HG02970 (cell line): ENCODE data around the gene ZBTB7A.

Source experiments
- ATAC-seq: cut with Tn5 transposase; IDR thresholded peaks from one replicate; pipeline ENCODE4 v1.9.1; 2021; ENCODE audit warnings: mild to moderate bottlenecking, moderate library complexity, moderate number of reproducible peaks; ENCODE audit not compliant: unreplicated experiment, low FRiP score

The ZBTB7A gene

DNA sequence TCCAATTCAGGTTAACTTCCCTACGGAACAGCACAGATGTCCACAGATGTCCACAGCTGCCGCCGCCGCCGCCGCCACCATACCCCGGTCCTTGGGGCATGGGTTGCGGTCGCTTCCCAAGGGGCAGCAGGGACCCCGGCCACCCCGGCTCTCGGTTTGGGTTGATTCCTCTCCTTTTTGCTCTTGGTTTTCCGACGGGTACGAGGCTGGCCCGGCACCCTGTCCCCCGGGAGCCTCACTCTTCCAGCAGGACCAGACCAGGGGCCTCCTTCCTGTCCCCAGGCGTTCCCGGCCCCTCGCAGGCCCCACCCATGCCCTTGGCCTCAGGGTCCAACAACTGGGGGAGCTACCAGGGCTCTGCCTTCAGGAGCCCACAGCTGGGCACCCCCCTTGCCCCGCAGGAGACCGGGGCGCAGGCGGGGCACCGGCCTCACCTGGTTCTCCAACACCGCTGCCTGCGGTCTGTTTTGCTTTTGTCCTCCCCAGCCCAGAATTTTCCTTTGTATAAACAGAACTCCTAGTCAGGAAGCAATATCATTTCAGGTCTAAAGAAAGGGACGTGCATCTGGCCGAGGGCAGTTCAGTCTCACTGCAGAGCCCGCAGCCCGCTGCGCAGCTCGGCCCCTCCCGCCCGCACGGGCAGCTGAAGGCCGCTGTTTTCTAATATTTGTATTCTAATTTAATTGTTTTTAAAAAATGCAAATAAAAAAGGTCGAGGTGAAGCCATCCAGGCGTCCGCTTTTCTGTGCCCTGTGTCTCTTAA is 27.9 kb downstream of the ZBTB7A start:
- ATAC-seq = no peak

GRCh38 chr19:4038057-4038456 is 28.6 kb downstream of the ZBTB7A start:
- ATAC-seq = no peak

DNA sequence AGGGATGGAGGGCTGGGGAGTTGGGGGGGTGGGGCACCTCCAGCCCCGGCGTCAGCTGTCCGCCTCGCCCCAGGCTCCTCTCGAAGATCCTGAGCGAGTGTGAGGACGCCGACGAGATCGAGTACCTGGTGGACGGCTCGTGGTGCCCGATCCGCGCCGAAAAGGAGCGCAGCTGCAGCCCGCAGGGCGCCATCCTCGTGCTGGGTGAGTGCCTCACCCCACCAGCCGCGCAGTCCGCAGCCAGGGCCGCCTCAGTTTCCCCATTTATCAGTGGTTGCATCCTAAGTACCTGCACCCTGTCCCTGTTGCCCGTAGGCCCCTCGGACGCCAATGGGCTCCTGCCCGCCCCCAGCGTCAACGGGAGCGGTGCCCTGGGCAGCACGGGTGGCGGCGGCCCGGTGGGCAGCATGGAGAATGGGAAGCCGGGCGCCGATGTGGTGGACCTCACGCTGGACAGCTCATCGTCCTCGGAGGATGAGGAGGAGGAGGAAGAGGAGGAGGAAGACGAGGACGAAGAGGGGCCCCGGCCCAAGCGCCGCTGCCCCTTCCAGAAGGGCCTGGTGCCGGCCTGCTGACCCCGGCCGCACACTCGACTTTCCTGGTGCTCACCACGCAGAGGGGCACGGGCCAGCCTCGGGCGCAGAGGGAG is 29.3 kb downstream of the ZBTB7A start:
- ATAC-seq = no peak

GRCh38 chr19:4036576-4037300 is 30.0 kb downstream of the ZBTB7A start:
- no peak for ATAC-seq

DNA sequence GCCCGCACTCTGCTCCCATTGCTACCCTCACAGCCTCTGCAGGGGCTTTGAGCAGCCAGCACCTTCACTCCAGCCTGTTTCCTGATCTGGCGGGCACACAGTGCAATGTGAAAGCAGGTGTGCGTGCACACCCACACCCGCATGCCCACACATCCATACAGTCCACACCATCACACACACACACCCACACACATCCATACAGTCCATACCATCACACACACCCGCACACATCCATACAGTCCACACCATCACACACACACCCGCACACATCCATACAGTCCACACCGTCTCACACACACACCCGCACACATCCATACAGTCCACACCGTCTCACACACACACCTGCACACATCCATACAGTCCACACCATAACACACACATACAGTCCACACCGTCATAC is 31.1 kb downstream of the ZBTB7A start:
- ATAC-seq = no peak

- no peak for ATAC-seq
These were observed 31.6 kb downstream of the ZBTB7A start for GRCh38 chr19:4035018-4035566.

DNA sequence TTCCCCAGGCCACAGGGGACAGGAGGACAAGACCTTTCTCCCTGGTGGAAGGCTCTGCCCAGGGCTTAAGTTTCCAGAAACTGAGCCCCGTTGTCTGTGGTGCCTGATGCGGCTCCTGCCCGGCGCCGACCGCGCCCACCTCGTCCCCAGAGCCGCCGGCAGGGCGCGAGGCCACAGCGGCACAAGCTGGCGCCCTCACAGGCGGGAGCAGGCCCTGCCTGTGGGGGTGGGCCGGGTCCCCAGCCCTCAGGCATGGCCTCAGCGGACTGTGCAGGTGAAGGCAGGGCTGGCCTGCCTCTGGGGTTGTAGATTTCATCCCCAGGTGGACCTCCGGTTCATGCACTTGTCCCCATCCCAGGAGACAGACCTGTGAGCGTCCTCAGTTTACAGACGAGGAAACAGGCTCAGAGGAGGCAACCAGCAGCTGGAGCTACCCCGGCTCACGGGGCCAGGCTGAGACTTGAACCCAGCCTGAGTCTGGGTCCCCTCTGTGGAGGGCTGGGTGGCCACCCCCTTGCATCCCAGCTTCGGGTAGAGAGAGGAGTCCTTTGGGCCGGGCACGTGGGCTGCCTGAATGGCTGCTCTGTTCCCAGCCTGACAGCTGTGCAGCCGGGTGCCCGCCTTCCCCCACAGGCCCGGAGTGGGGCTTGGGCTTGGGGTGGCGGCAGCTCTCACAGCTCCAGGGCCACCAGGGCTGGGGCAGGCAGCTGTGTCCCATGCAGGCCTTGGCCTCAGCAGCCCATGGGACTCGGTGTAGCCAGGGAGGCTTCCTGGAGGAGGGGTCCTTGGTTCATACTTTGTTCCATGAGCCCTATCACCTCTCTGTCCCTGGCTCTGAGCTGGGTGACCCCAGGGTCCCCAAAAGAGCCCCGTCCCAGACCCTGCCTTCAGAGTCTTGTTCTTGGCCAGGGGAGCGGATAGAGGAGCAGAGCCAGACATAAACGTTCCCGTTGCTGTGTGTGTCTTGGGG is 32.4 kb downstream of the ZBTB7A start:
- ATAC-seq = no peak

- no peak for ATAC-seq
These were observed 33.4 kb downstream of the ZBTB7A start for GRCh38 chr19:4033028-4033956.

DNA sequence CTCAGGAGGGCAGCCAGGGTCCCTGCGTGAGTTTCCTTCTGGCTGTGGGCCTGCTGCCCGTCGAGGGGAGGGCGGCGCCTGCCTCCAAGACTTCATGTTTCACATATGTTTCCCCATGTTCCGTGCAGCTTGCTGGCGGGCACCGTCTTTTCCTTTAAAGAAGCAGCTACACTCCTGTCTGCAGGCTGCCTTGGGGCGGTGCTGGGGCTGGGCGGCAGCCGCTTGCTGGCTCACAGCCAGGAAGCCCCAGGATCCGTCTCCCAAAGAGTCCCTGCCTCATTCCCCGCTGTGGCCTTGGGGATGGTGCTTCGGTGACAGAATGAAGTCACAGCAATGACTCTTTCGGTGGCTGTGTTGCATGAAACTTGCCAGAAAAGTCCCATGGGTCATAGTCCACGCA is 34.3 kb downstream of the ZBTB7A start:
- ATAC-seq = no peak

DNA sequence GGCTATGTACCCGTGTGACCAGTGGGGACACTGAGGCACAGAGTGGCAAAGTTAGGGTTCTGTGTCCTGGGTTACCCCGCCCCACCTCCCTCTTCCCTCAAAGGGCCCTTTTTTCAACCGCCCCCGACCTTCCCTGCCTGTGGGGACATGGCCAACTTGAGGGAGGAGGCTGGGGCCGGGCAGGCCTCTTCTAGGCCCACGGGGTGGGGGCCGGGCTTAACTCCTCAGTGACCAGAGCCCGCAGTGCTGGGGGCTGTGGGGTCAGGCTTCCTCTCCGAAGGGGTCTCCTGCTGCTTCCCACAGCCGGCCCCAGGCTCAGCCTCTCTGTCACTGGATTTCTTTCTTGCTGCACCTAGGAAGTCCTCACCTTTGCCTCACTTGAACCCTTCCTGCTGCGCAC is 35.3 kb downstream of the ZBTB7A start:
- no peak for ATAC-seq

GRCh38 chr19:4030981-4031380 is 35.7 kb downstream of the ZBTB7A start:
- ATAC-seq = no peak

DNA sequence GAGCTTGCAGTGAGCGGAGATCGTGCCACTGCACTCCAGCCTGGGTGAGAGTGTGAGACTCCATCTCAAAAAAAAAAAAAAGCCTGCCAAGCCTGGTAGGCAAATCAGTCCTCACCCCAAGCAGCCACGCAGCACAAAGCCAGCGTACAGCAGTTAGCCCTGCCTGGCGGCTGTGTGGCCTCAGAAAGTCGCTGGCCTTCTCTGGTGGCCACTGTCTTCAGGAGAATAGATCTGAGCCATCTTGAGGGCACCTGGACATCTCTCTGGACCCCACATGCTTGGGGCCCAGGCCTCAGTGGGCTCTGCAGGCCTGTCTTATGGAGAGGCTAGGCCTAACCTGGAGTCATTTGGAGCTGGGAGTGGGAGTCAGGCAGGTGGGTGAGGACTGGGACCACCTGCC is 36.1 kb downstream of the ZBTB7A start:
- no peak for ATAC-seq

- ATAC-seq = no peak
These were observed 37.5 kb downstream of the ZBTB7A start for GRCh38 chr19:4029247-4029614.

DNA sequence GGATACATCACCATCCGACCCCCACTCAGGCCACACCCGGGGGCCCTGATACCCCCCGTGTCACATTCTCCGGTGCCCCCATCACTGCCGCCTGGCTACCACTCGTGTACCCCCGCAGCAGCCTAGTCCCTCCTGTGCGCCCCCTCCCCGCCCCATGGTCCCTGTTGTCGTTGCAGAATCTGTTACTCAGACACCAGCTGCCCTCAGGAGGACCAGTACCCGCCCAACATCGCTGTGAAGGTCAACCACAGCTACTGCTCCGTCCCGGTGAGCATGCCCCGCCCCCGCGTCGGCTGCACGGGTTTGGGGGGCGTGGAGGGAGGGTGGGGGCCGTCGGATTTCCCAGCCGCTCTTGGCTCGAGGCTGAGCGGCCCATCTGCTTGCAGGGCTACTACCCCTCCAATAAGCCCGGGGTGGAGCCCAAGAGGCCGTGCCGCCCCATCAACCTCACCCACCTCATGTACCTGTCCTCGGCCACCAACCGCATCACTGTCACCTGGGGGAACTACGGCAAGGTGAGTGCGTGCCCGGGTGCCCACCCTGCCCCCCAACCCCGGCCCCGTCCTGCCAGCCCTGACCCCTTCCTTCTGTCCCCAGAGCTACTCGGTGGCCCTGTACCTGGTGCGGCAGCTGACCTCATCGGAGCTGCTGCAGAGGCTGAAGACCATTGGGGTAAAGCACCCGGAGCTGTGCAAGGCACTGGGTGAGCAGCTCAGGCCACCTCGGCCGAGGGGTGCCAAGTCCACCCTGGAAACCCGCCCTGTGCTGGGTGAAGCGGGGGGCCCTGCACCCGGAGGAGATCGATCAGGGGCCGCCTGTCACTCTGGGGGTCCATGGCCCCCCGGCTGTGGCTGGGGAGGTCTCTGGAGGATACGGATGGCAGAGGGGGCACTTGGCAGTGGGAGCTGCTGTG is 38.1 kb downstream of the ZBTB7A start:
- no peak for ATAC-seq

DNA sequence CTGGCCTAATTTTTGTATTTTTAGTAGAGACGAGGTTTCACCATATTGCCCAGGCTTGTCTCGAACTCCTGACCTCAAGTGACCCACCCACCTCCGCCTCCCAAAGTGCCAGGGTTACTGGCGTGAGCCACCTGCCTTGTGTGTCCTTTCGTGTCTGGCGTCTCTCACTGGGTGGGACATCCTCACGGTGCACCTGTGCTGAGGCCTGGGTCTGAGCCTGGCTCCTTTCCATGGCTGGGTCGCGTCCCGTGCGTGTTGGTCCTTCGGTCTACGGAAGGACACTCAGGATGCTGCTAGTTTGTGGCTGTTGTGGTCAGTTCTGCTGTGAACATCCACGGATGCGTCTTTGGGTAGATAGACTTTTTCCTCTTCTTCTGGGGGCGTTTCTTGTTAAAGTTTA is 39.6 kb downstream of the ZBTB7A start:
- ATAC-seq = no peak

GRCh38 chr19:4025317-4025716 is 41.4 kb downstream of the ZBTB7A start:
- ATAC-seq = no peak

GRCh38 chr19:4023600-4024398 is 42.9 kb downstream of the ZBTB7A start:
- no peak for ATAC-seq
